Stimulated activated CD8-positive, alpha-beta memory T cell treated with anti-CD3 and anti-CD28 coated beads, Interleukin-4, amount 100 ng/mL, for 48 hours (primary cell): ENCODE measurements around the gene TMEM176B.

Experiments
- DNase-seq: peaks from one replicate; pipeline ENCODE4 v3.0.0-alpha.2; 2020

The TMEM176B gene

GRCh38 chr7:150746921-150747320 lies 53.2 kb downstream of the TMEM176B start:
- no peak for DNase-seq

DNA sequence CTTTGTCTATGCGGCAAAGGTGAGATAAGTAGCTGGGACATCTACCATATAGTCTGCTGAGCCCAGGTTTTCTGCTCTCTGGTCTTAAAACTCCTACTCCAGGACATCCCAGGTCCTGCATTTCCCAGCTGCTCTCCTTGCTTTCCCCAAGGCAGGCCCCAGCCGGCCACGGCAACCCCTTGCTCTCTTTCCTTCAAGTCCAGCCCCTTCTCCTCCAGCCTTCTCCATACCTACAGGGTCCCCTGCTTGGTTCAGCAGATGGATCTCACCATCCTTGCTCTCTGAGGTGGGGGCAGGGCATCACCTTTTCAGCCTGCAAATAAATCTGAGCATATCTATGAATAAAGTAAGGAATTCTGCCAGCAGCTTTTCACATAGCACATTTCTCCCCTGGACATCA lies 54.3 kb downstream of the TMEM176B start:
- DNase-seq, result no peak

DNA sequence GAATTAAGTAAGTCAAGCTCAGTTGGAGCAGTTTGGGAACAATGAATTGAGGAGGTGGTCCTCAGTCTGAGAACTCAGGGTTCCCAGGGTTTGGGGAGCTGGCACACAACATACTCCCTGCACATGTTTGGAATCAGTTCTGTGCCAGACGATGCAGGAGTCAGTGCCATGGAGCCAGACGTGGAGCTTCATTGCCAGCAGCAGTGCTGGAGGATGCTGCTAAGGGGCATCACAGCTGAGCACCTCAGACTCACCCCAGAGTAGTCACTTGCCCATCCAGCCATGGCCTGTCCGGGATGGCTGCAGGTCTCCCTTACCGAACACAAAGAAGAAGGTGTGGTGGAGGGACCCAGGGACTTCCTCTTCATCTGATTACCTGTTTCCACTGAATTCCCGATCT lies 55.1 kb downstream of the TMEM176B start:
- peak; percentile 43 for DNase-seq

DNA sequence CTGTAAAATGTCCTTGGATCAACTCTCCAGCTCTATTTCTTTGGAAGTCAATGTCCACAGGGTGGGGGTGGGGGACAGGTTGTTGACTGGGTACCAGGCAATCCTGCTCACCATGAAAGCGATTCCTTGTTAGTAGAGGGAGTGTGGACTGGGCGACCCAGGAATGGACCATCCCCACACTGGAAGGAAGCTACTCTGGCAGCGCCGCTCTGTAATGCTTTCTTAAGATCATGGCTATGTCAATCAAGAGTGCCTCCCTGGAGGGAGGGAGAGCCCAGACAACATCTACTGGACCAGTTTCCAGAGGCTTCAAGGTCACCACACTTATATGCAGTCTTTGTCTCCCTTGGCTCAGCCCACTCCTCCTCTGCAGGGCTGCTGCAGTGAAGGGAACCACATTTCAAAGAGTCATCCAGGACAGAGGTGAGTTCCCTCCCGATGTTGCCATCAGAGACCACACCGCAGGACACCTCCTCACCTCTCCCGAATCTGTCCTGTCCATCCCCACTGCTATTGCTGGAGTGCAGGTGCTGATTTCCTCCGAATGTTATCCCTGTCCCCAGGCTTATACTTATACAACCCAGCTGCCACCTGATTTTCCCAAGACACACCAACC lies 56.0 kb downstream of the TMEM176B start:
- no peak for DNase-seq

DNA sequence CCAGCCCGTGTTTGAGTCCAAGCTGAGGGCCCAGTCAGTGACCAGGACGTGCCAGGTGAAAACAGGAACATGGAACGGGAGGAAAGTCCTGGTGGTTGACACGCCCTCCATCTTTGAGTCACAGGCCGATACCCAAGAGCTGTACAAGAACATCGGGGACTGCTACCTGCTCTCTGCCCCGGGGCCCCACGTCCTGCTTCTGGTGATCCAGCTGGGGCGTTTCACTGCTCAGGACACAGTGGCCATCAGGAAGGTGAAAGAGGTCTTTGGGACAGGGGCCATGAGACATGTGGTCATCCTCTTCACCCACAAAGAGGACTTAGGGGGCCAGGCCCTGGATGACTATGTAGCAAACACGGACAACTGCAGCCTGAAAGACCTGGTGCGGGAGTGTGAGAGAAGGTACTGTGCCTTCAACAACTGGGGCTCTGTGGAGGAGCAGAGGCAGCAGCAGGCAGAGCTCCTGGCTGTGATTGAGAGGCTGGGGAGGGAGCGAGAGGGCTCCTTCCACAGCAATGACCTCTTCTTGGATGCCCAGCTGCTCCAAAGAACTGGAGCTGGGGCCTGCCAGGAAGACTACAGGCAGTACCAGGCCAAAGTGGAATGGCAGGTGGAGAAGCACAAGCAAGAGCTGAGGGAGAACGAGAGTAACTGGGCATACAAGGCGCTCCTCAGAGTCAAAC lies 57.7 kb downstream of the TMEM176B start:
- DNase-seq, result no peak
